Caco-2 (cell line): Measurements from ENCODE around the gene NRF1. TPM values are rescaled to one million over a fixed set of nuclear protein-coding genes. Genes with fewer than 3 reads are reported as not detected.

ENCODE experiments used
- BruUV-seq: library from RNA; stranded (reverse); fragments of 400-500 nt; replicated peaks from 2 replicates; lab custom pipeline; 2021; lab: Mats Ljungman, UMichigan
- CTCF ChIA-PET: fragments of 300-600 bp; sonication (Branson Sonifier 250); formaldehyde crosslinking; loops from one replicate; lab custom pipeline; 2022; ENCODE audit warnings: antibody characterized with exemption; lab: Charles Lee
- POLR2A ChIA-PET: fragments of 300-600 bp; sonication (Branson Sonifier 250); formaldehyde crosslinking; loops from one replicate; lab custom pipeline; 2022; ENCODE audit warnings: antibody characterized with exemption; lab: Charles Lee
- DNase-seq, 2 experiments: peaks; one replicate each; pipeline versions ENCODE4 v3.0.0 to v3.0.0-alpha.2; 2020 to 2022
- H3K27me3 ChIP-seq: replicated peaks from 2 replicates; pipeline ENCODE4 v1.6.0; 2011; ENCODE audit warnings: low read length; ENCODE audit not compliant: control insufficient read depth, insufficient read depth
- H3K36me3 ChIP-seq: 2 replicates; pipeline ENCODE4 v1.5.1; 2011; ENCODE audit warnings: low read length; ENCODE audit not compliant: control insufficient read depth, insufficient read depth
- H3K4me1 ChIP-seq: fragments of 250-450 bp; sonication (Bioruptor Pico); 2 replicates; pipeline ENCODE4 v1.5.1; 2020; ENCODE audit warnings: mild to moderate bottlenecking
- H3K4me3 ChIP-seq: 2 replicates; pipeline ENCODE4 v1.5.1; 2011; ENCODE audit warnings: low read depth, mild to moderate bottlenecking, control low read depth, low read length
- H3K9me3 ChIP-seq: fragments of 250-450 bp; sonication (Bioruptor Pico); 2 replicates; pipeline ENCODE4 v1.5.1; 2020; ENCODE audit warnings: mild to moderate bottlenecking, moderate library complexity
- H3K27ac Mint-ChIP-seq: one replicate; pipeline ENCODE4 v1.8.0; 2022; ENCODE audit warnings: mixed read lengths; ENCODE audit not compliant: unreplicated experiment
- H3K27me3 Mint-ChIP-seq: one replicate; pipeline ENCODE4 v1.8.0; 2022; ENCODE audit warnings: mixed read lengths; ENCODE audit not compliant: insufficient read depth, unreplicated experiment
- H3K36me3 Mint-ChIP-seq: one replicate; pipeline ENCODE4 v1.8.0; 2022; ENCODE audit warnings: mild to moderate bottlenecking, mixed read lengths; ENCODE audit not compliant: insufficient read depth, unreplicated experiment
- H3K4me1 Mint-ChIP-seq: one replicate; pipeline ENCODE4 v1.8.0; 2022; ENCODE audit warnings: low read depth, mixed read lengths; ENCODE audit not compliant: unreplicated experiment
- H3K4me3 Mint-ChIP-seq: one replicate; pipeline ENCODE4 v1.8.0; 2022; ENCODE audit warnings: mild to moderate bottlenecking, moderate library complexity, mixed read lengths; ENCODE audit not compliant: unreplicated experiment
- H3K9me3 Mint-ChIP-seq: one replicate; pipeline ENCODE4 v1.8.0; 2022; ENCODE audit warnings: mixed read lengths; ENCODE audit not compliant: unreplicated experiment
- CTCF ChIP-seq, 2 experiments: fragments of 200-600 bp in 1 of 2; IDR thresholded peaks; 1 replicate in 1 of 2; 2 replicates in 1 of 2; pipeline versions ENCODE4 v1.5.1 to v1.8.0; 2011 to 2022; ENCODE audit warnings: antibody characterized with exemption in 1 of 2, control low read depth in 1 of 2, inconsistent platforms in 1 of 2, low read depth in 1 of 2, low read length in 1 of 2, mild to moderate bottlenecking in 1 of 2, moderate library complexity in 1 of 2; ENCODE audit not compliant: insufficient read depth in 1 of 2, severe bottlenecking in 1 of 2, unreplicated experiment in 1 of 2
- intact Hi-C: fragments of 100-400 bp; cut with micrococcal nuclease; formaldehyde crosslinking; loops from one replicate; pipeline ENCODE4 v1.10.0; 2022; ENCODE audit not compliant: unreplicated experiment
- total RNA-seq: library from RNA; stranded (reverse); gene quantifications from 2 replicates; pipeline ENCODE4 v1.2.3, GENCODE V29; 2022

NRF1 gene
- total RNA-seq, 1 experiment from 2014 or later, result 22.5 TPM

GRCh38 chr7:129771928-129772479 lies 160.5 kb downstream of the NRF1 start:
- no TSS peak for BruUV-seq
- H3K4me1 Mint-ChIP-seq, result no peaks in the 10 kb centered on the region

GRCh38 chr7:129772646-129773280 lies 161.2 kb downstream of the NRF1 start:
- ChIA-PET CTCF (no interaction called here), POLR2A (no interaction called here)
- H3K9me3 Mint-ChIP-seq, result no peaks in the 10 kb centered on the region
- TF ChIP-seq CTCF (IDR thresholded peaks at IDR 0.05; ENCODE audit: insufficient read depth in 1 of 2, low read depth in 1 of 2, low read length in 1 of 2, severe bottlenecking in 1 of 2, unreplicated experiment in 1 of 2), result no peak
- DNase-seq, result no peak
- no peaks in the 10 kb centered on the region for H3K27me3 ChIP-seq
- H3K36me3 ChIP-seq, result no peaks in the 10 kb centered on the region
- H3K4me1 Mint-ChIP-seq, result no peaks in the 10 kb centered on the region
- no peaks in the 10 kb centered on the region for H3K4me1 ChIP-seq
- intact Hi-C loops, result no loop called here
- H3K4me3 ChIP-seq, result no peak overlapping the region
- no peaks in the 10 kb centered on the region for H3K9me3 ChIP-seq
- no peaks in the 10 kb centered on the region for H3K27me3 Mint-ChIP-seq
- peaks cover 6% of the 10 kb centered on the region for H3K36me3 Mint-ChIP-seq
- BruUV-seq, result no TSS peak
- no peak overlapping the region for H3K27ac Mint-ChIP-seq
- H3K4me3 Mint-ChIP-seq, result no peak overlapping the region

More at GRCh38 chr7:129771928-129772479, 160.5 kb downstream of the NRF1 start:
- no peaks in the 10 kb centered on the region for H3K9me3 Mint-ChIP-seq
- H3K27me3 Mint-ChIP-seq, result no peaks in the 10 kb centered on the region
- CTCF ChIA-PET, result no interaction called here
- DNase-seq, result no peak
- intact Hi-C loops, result no loop called here
- no peak overlapping the region for H3K27ac Mint-ChIP-seq
- no peaks in the 10 kb centered on the region for H3K4me1 ChIP-seq
- H3K27me3 ChIP-seq, result no peaks in the 10 kb centered on the region
- peaks cover 12% of the 10 kb centered on the region for H3K36me3 Mint-ChIP-seq
- H3K4me3 ChIP-seq, result no peak overlapping the region
- H3K4me3 Mint-ChIP-seq, result no peak overlapping the region
- no peak for TF ChIP-seq CTCF (IDR thresholded peaks at IDR 0.05; ENCODE audit: insufficient read depth in 1 of 2, low read depth in 1 of 2, low read length in 1 of 2, severe bottlenecking in 1 of 2, unreplicated experiment in 1 of 2)
- POLR2A ChIA-PET, result no interaction called here
- no peaks in the 10 kb centered on the region for H3K36me3 ChIP-seq
- no peaks in the 10 kb centered on the region for H3K9me3 ChIP-seq

- Mint-ChIP-seq H3K27ac (no peak overlapping the region), H3K4me3 (no peak overlapping the region), H3K36me3 (peaks cover 6% of the 10 kb centered on the region), H3K4me1 (no peaks in the 10 kb centered on the region), H3K9me3 (no peaks in the 10 kb centered on the region), H3K27me3 (no peaks in the 10 kb centered on the region)
- Histone ChIP-seq H3K9me3 (no peaks in the 10 kb centered on the region), H3K4me3 (no peak overlapping the region), H3K27me3 (no peaks in the 10 kb centered on the region), H3K36me3 (no peaks in the 10 kb centered on the region), H3K4me1 (peaks cover 1% of the 10 kb centered on the region; the same call in 1 of the 2 replicates)
- no peak for TF ChIP-seq CTCF (IDR thresholded peaks at IDR 0.05; ENCODE audit: insufficient read depth in 1 of 2, low read depth in 1 of 2, low read length in 1 of 2, severe bottlenecking in 1 of 2, unreplicated experiment in 1 of 2)
- ChIA-PET CTCF (interaction anchor here (1.3 kb wide), 1 partner anchor 52 kb away, joined by 5 read pairs; no protein-coding TSS in a partner anchor), POLR2A (no interaction called here)
- no TSS peak for BruUV-seq
- intact Hi-C loops, result no loop called here
- no peak for DNase-seq
These were observed 161.8 kb downstream of the NRF1 start for GRCh38 chr7:129773328-129773731.
